NCI-H1930 (cell line): ENCODE measurements around the gene TYW5.

Experiments
- DNase-seq, 2 experiments: peaks; one replicate each; lab custom pipeline; 2025; lab: John Stamatoyannopoulos, UW

TYW5 gene

GRCh38 chr2:199975273-199975895 is 20.1 kb upstream of the TYW5 start:
- DNase-seq: no peak

DNA sequence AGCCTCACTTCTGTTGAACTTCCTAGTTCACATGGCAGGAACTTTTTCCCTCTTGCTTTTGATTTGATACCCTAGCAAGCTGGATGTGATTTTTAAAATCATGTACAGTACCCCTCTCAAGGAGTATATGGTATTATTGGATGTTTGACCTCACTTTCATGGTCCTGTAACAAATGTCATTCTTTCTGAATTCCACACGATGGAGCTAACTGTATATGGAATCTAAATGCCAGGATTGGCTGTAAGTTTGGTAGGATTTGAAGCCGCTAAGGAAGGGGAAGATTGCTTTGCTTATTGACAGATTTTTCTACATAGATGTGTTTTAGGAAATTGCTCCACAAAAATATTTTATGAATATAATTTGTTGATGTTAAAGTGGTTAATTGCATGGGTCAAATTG is 18.4 kb upstream of the TYW5 start:
- peak in 1 of 2 experiments; percentile 3 for DNase-seq

DNA sequence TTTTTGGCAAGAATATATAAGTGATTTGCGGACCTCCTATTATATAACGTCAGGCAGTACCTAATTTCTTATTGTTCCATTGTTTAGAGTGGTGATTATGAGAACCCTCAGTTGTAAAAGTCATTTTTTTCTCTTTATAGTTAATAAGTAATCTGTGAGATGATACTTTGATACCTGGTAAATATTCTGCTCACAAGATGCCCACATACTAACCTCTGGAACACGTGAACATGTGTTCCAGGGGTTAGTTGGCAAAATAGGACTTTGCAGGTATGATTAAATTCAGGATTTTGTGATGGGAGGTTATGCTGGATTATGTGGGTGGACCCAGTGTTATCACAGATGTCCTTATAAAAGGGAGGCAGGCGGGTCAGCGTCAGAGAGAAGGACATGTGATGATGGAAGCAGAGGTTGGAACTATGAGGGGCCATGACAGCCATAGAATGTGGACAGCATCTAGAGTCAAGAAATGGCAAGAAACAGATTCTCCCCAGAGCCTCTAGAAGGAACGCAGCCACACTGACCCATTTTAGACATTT is 16.9 kb upstream of the TYW5 start:
- no peak for DNase-seq

DNA sequence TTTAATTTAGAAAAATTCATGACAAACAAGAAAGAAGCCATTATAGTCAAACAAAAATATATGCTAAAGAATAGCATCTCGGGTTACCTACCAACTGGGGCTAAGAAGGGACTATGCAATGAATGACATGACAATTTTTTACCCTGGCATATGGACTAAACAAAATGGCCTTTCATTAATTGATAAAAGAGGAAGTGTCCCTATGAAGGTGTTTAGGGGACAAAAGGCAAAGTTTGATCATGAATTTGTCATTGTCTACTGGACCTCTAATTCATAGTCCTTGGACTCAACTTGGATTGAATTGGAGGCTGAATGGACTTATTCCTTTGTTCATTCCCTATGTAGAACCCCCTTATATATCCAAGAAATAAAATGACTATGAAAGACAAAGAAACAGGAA is 12.8 kb upstream of the TYW5 start:
- no peak for DNase-seq

DNA sequence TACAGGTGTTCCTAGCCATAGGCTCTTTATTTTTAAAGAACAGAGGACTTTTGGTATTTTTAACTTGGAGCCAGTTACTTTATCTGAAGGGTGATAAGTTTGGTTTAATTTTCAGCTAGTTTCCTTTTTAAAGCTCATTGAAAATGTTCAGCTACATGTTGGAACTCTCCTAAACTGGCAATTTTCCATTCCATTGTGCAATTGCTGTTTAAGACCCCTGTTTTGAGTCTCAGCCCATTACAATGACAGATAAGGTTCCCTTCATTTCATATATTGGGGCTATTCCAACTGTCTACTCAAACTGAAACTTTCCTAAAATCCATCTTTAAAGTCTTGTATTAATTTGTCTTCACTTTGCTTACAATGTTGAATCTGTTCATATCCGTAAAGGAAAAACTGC is 11.7 kb upstream of the TYW5 start:
- no peak for DNase-seq

GRCh38 chr2:199966405-199966804 is 11.1 kb upstream of the TYW5 start:
- no peak for DNase-seq

GRCh38 chr2:199962203-199962602 is 6.9 kb upstream of the TYW5 start:
- no peak for DNase-seq

DNA sequence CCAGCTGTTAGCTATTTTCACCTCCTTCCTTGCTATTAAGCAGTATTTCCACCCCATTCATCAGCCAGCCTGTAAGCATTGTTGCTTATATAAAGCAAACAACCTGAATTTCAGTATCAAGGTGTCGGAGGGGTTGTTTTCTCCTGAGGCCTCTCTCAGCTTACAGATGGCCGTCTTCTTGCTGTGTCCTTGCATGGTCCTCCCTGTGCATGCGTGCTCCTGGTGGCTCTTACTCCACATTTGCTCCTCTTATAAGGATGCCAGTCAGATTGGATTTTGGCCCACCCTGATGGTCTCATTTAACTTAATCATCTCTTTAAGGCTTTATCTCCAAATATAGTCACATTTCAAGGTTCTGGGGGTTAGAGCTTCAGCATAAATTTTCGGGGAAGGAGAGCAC is 2.7 kb upstream of the TYW5 start:
- DNase-seq: no peak

DNA sequence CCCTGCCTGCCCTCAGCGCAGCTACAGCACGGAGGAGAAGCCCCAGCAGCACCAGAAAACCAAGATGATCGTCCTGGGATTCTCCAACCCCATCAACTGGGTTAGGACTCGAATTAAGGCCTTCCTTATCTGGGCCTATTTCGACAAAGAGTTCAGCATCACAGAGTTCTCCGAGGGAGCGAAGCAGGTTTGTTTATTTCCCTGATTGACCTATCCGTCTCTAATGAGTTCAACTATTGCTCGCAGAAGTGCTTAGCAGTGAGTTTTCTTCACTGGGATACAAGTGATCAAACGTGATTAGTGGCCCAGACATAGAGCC is 730 bp upstream of the TYW5 start:
- no peak for DNase-seq

DNA sequence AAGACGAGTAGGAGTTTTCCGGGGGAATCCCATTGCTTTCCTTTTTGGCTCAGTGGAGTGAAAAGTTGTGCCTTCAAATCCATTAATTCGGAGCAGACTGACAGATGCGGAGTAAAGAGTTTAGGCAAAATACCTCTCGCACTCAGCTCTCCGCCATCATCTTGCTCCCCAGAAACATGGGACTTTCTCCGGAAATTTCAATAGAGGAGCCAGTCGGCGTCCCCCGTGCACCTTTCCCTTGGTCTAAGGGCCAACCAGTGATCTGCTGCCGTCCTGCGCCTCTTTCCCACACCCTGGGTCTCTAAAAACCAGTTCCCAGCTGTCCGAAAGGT is 318 bp downstream of the TYW5 start:
- DNase-seq: no peak

DNA sequence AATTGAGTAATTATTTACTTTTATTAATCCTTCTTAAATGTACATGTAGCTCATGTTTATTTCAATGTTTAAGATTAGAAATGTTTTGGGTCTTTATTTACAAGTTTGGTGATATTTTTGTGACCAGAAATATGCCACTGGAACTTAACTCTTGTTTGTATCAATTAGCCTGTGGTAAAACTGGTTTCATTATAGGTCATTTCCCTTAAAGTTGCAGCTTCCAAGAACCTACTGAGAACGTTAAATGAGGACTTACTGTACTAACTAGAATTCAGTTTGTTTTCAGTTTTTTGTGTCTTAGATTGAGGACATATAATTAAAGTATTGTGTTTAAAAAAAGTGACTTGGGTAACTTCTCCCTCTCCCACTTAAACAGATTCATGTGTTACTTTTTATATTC is 4.3 kb downstream of the TYW5 start:
- DNase-seq: no peak

GRCh38 chr2:199950396-199950795 is 4.9 kb downstream of the TYW5 start:
- no peak for DNase-seq

DNA sequence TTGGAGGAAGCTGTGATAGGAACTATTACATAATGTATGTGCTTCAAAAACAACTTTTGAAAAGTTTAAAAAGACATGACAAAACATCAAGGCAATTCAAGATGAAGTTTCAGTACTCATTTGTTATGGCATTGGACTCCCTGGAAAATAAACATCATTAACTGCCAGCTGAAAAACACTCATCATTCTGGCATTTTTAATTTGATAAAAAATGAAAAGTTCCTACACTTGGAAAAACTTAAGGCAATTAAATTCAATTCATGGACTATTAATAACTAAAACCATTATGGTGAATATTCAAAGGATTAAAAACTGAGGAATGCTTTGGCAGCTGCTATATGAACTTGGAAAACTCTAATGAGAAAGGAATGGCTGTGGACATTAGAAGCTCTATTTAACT is 8.5 kb downstream of the TYW5 start:
- DNase-seq: no peak

- DNase-seq: no peak
Measured at GRCh38 chr2:199946196-199946595, 9.1 kb downstream of the TYW5 start.

DNA sequence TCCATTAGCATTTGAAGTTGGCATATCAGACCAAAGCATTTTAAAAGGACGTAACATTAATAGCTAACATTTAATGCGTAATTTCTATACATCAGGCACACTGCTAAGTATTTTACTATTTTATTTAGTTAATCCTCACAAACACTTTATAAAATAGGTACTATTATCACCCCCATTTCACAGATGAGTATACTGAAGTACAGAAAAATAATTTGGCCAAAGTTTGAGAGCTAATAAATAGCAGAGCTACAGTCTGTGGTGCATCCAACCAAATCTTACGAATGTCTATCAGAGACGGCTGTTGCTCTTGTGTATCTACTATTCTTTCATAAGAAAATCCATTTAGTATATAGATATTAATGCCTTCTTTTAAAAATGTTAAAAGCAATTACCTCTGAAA is 11.9 kb downstream of the TYW5 start:
- no peak for DNase-seq

- DNase-seq: no peak
Measured at GRCh38 chr2:199940373-199940772, 14.9 kb downstream of the TYW5 start.

DNA sequence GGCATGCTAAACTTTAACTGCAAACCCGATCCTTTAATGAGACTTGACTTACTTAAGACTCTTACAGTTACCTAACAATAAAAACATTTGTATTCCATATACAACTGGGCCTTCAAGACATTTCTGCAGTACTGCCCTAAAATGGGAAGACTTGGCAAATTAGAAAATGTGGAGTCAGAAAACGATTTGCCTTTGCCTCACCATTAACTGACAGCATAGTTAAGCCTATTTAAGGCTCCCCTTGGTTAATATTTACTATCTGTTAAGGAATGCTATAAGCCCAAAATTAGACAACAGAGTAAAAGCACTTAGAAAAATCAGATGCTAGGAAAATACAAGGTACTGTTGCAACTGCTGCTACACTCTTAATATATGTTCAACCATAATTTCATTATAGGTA is 18.7 kb downstream of the TYW5 start:
- no peak for DNase-seq

DNA sequence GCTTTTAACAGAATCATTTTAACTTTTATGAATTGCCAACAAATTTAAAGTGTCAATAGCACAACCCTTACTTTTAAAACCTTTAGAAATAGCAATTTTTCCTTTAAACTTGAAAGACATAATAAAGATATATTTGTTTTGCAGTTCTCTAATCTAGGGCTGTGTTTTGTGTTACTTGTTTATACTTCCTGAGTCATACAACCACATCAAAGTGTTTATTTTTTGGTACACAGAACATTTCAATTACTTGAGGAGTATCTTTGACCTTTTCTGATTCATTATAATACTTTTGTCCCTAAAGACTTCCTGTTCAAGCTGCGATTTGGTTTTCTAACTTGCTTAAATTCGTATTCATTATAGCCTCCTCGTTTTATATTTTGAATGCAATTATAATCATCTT is 21.8 kb downstream of the TYW5 start:
- no peak for DNase-seq

- no peak for DNase-seq
Measured at GRCh38 chr2:199932312-199932855, 22.9 kb downstream of the TYW5 start.

DNA sequence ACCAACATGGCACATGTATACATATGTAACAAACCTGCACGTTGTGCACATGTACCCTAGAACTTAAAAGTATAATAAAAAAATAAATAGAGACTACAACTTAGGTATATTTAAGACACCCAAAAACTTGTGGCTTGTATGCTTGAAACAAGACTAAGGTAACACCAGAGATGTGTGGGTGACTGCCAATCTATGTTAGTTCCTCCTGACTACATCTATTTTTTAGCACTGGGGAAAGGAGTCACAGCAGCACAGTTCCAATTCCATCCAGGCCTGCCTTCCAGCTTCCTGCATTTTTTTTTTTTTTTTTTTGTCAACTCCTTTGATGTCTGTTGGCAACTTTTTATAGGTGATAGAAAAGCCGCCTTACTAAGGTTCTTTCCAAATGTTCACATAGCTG is 26.0 kb downstream of the TYW5 start:
- no peak for DNase-seq

- DNase-seq: no peak
Measured at GRCh38 chr2:199928626-199929025, 26.7 kb downstream of the TYW5 start.

DNA sequence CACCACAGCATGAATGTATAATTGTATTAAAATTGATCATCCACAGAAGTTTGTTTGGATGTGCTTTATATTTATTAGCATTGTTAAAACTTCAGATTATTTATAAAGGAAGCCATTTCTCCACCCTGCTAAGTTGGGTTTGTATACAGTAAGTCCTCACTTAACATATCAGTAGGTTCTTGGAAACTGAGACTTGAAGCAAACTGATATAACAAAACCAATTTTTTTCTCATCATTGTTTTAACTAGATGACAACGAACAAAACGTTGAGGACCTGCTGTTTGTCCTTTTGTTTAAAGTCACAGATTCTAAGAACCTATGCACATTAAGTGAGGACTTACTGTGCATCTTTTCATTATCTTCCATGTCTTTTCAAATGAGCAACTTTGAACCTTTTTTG is 27.1 kb downstream of the TYW5 start:
- DNase-seq: no peak

GRCh38 chr2:199926806-199927205 is 28.5 kb downstream of the TYW5 start:
- no peak for DNase-seq

DNA sequence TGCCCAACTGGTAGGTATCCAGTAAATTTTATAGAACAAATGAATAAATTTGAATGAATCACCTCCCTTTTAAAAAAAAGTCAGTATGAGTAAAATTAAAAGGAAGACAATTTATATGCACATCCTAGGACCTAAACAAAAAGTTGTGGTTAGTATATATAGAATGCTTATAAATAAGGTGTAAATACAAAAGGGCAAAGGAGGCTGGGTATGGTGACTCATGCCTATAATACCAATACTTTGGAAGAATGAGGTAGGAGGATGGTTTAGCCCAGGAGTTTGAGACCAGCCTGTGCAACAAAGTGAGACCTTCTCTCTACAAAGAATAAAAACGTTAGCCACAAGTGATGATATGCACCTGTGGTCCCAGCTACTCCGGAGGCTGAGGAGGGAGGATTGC is 31.4 kb downstream of the TYW5 start:
- DNase-seq: no peak

DNA sequence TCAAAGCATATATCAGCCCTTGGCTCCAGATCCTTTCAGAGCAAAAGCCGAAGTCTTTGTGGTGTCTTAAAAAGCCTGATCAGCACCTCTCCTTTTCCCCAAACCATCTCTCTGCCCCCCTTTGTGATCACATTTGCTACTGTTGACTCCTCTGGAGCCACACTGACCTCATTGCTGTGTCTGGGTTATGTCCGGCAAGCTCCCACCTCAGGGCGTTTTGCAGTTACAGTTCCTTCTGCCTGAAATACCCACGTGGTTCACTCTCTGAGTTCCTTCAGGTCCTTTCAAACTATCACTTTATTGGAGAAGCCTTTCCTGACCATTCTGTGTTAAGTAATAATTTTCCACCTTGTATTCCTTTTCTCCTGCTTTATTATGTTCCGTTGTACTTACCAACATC is 32.4 kb downstream of the TYW5 start:
- no peak for DNase-seq
